Heart left ventricle (tissue), 16 donors: Measurements from ENCODE around the gene DLGAP1. TPM values are rescaled to one million over a fixed set of nuclear protein-coding genes. Genes with fewer than 3 reads are reported as not detected.

Source experiments
- ATAC-seq, 4 donors: fragments of 200-7000 bp; cut with Tn5 transposase; one replicate each; pipeline ENCODE4 v1.9.1; 2020 to 2022; ENCODE audit warnings: moderate library complexity in 4 of 4, mild to moderate bottlenecking in 3 of 4, moderate number of reproducible peaks in 1 of 4
- DNase-seq, 5 donors: peaks; one replicate each; pipeline ENCODE4 v3.0.0-alpha.2; 2020
- H3K27ac ChIP-seq, 12 donors: fragments of 200-600 bp; sonication (generic) in 4 of 12; one replicate each; pipeline versions ENCODE4 v1.5.0 to v1.8.0; 2016 to 2022; ENCODE audit warnings: mild to moderate bottlenecking in 2 of 12
- H3K27me3 ChIP-seq, 9 donors: fragments of 200-600 bp; sonication (generic) in 2 of 9; one replicate each; pipeline versions ENCODE4 v1.5.1 to v1.8.0; 2016 to 2022; ENCODE audit warnings: mild to moderate bottlenecking in 3 of 9
- H3K36me3 ChIP-seq, 9 donors: fragments of 200-600 bp; sonication (generic) in 2 of 9; one replicate each; pipeline versions ENCODE4 v1.5.0 to v1.8.0; 2018 to 2022; ENCODE audit warnings: mild to moderate bottlenecking in 2 of 9
- H3K4me1 ChIP-seq, 12 donors: fragments of 200-600 bp; sonication (generic) in 4 of 12; one replicate each; pipeline versions ENCODE4 v1.5.0 to v1.8.0; 2016 to 2022; ENCODE audit warnings: mild to moderate bottlenecking in 3 of 12
- H3K4me3 ChIP-seq, 12 donors: fragments of 200-600 bp; sonication (generic) in 4 of 12; one replicate each; pipeline versions ENCODE4 v1.5.0 to v1.8.0; 2017 to 2022; ENCODE audit warnings: mild to moderate bottlenecking in 9 of 12, moderate library complexity in 4 of 12
- H3K9me3 ChIP-seq, 12 donors: fragments of 200-600 bp; sonication (generic) in 4 of 12; one replicate each; pipeline versions ENCODE4 v1.5.0 to v1.8.0; 2016 to 2022; ENCODE audit warnings: mild to moderate bottlenecking in 1 of 12
- POLR2A ChIP-seq, 2 donors: fragments of 450-650 bp; IDR thresholded peaks; one replicate each; pipeline ENCODE4 v1.6.1; 2017; ENCODE audit warnings: antibody characterized with exemption in 2 of 2, mild to moderate bottlenecking in 2 of 2, moderate library complexity in 2 of 2
- WGBS, 4 donors: extraction: QIAGEN DNeasy Blood & Tissue Kit in 2 of 4; methylation state at CpG; one replicate each; pipeline versions ENCODE4 v1.1.5 to v1.1.7; 2013 to 2018; 5-methylcytosine and 5-hydroxymethylcytosine counted together
- intact Hi-C, 10 donors: fragments of 100-400 bp; cut with DNase I; formaldehyde crosslinking; loops; one replicate each; pipeline versions ENCODE4 v1.11.1 to v1.14.2; 2022
- polyA plus RNA-seq, 2 donors: library from polyadenylated mRNA; stranded (reverse); fragments of 200-250 nt; gene quantifications; one replicate each; pipeline ENCODE4 v1.2.3, GENCODE V29; 2013
- total RNA-seq, 9 donors: library from RNA; depleted of rRNA in 2 of 9; stranded (reverse); fragments of >200 nt in 2 of 9; fragmentation: NEBNext Ultra II Directional in 3 of 9; extraction: Animal tissue kit (Norgen Biotek cat#: 25700) in 3 of 9; gene quantifications; one replicate each; pipeline versions ENCODE4 v1.1.0 to v1.2.4, GENCODE V29; 2016 to 2023
- TF ChIP-seq, protein P1 (sequence below), 12 donors: fragments of 200-600 bp; sonication (generic) in 4 of 12; IDR thresholded peaks; one replicate each; pipeline versions ENCODE4 v1.5.0 to v1.8.0; 2018 to 2022; ENCODE audit warnings: antibody characterized with exemption in 12 of 12, mild to moderate bottlenecking in 5 of 12
- donor health status: ischemic (EF 13 %, LVEDD 7.1; RV severe dilation, severe dysfunction).
- donor health status: healthy with polysubstance abuse.
- donor health status: DM: no; HTN: yes; CAD: no.
- donor health status: DM: no; HTN: no; CAD: no.
- donor health status: ischemic (EF 25% LVEDD 6.9; RV normal size, moderate dysfunction).
- donor health status: ischemic (EF 25% LVEDD 5.7; RV mildly dilated, moderate dysfunction).
- donor health status: healthy.
- donor health status: DM: yes; HTN: yes; CAD: no.
- donor health status: ischemic (EF 35%, LVEDD 5.7; RV mildly dilated, moderate dysfunction).
- donor health status: nonischemic (EF 11% LVEDD 7.7; RV severe dilation, severe dysfunction).
- donor health status: DM: yes; HTN: yes; CAD: no.
- donor health status: PGD.
- donor health status: ischemic (EF 29% LVEDD 5.4; RV normal size, mild dysfunction).
- donor health status: nonischemic (EF 23%, LVEDD 6.1; RV moderate dilation, normal function).

The DLGAP1 gene
- total and polyA plus RNA-seq, 11 donors, result 0.10 to 5.5 (median 0.40) TPM; not detected in 1

DNA sequence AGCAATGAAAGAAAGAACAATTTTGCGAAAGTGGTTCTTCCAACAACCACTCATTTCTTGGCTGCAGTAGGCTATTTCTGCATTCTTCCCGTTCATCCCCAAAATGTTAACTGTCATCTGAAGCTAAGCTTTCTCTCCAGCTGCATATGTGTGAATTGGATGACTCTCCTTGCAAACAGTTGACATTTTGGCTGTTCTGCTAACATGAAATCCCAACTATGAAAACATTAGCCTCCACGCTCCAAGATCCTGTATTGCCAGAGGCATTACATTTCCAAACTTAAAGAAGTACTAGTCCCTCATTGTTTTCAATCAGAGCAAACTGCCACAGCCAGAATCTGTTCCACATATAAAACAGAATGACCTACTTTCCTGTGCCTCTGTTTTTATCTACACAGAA, 916.7 kb downstream of the DLGAP1 start:
- Histone ChIP-seq H3K4me3 (no peak overlapping the region), H3K36me3 (no peaks in the 10 kb centered on the region), H3K27ac (no peak overlapping the region), H3K4me1 (peaks cover 0 to 3% (median 0%) of the 10 kb centered on the region in 12 donors), H3K27me3 (no peaks in the 10 kb centered on the region), H3K9me3 (no peaks in the 10 kb centered on the region)
- ATAC-seq, result no peak
- WGBS, 4 donors, result 66 to 79% (median 70%) methylated on average over 3 of the region's 3 CpGs
- DNase-seq, result no peak
- intact Hi-C loops, result loop anchor here in 3 of 10 donors (10.0 kb wide), 2 partner anchors 64 to 116 kb away; no protein-coding TSS in a partner anchor
- TF ChIP-seq, protein P1, sequence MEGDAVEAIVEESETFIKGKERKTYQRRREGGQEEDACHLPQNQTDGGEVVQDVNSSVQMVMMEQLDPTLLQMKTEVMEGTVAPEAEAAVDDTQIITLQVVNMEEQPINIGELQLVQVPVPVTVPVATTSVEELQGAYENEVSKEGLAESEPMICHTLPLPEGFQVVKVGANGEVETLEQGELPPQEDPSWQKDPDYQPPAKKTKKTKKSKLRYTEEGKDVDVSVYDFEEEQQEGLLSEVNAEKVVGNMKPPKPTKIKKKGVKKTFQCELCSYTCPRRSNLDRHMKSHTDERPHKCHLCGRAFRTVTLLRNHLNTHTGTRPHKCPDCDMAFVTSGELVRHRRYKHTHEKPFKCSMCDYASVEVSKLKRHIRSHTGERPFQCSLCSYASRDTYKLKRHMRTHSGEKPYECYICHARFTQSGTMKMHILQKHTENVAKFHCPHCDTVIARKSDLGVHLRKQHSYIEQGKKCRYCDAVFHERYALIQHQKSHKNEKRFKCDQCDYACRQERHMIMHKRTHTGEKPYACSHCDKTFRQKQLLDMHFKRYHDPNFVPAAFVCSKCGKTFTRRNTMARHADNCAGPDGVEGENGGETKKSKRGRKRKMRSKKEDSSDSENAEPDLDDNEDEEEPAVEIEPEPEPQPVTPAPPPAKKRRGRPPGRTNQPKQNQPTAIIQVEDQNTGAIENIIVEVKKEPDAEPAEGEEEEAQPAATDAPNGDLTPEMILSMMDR (IDR thresholded peaks at IDR 0.05), result no peak
- TF ChIP-seq POLR2A (IDR thresholded peaks at IDR 0.05), result no peak

DNA sequence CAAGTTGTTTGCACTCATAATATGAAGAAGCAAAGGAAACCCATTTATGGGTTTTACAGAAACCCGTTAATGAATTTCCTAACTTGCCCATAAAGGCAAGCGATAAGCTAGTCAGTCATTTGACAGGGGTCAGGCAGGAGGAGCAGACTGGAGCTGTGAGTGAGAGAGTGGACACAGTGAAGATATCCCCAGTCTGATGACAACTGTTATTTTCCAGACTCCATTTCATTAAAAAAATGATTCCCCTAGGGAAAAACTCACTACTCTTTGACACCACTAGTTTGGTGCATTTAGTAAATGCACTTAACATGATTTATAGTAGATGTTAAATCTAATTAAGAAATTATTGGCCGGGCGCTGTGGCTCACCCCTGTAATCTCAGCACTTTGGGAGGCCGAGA, 924.3 kb downstream of the DLGAP1 start:
- WGBS, 4 donors, result 83 to 90% (median 87%) methylated on average over 5 of the region's 5 CpGs
- TF ChIP-seq, protein P1 (IDR thresholded peaks at IDR 0.05), result no peak
- TF ChIP-seq POLR2A (IDR thresholded peaks at IDR 0.05), result no peak
- ATAC-seq, result no peak

DNA sequence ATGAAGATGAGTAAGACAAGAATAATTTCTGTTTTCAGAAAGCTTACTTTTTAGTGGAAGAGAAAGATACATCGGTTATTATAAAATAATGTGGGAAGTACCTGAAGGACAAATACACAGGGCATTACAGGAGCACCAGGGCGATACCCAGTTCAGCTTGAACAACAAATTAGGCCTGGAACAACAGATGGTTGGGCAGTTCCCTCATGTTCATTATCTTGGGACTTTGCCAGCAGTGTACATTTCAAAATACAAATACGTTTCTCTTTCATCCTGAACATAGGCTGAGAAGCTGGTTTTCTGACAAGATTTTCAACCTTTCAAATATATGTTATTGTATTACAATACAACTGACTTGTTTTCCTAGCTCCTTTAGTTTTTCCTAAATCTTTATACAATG, 925.5 kb downstream of the DLGAP1 start:
- TF ChIP-seq, protein P1 (IDR thresholded peaks at IDR 0.05), result no peak
- TF ChIP-seq POLR2A (IDR thresholded peaks at IDR 0.05), result no peak
- no peaks in the 10 kb centered on the region for H3K36me3 ChIP-seq
- WGBS, 4 donors, result 48 to 78% (median 66%) methylated on average over 3 of the region's 3 CpGs
- no peaks in the 10 kb centered on the region for H3K27me3 ChIP-seq
- DNase-seq (no peak), ATAC-seq (no peak)
- H3K4me3 ChIP-seq, result no peak overlapping the region
- H3K4me1 ChIP-seq, result peaks cover 0 to 15% (median 3%) of the 10 kb centered on the region in 12 donors
- intact Hi-C loops, result no loop called here
- no peak overlapping the region for H3K27ac ChIP-seq
- H3K9me3 ChIP-seq, result no peaks in the 10 kb centered on the region

More for the DNA sequence above, 924.3 kb downstream of the DLGAP1 start:
- DNase-seq, result no peak
- H3K4me1 ChIP-seq, result peaks cover 0 to 15% (median 3%) of the 10 kb centered on the region in 12 donors
- H3K9me3 ChIP-seq, result no peaks in the 10 kb centered on the region
- no peaks in the 10 kb centered on the region for H3K36me3 ChIP-seq
- intact Hi-C loops, result loop anchor here in 3 of 10 donors (10.0 kb wide), 2 partner anchors 56 to 124 kb away; no protein-coding TSS in a partner anchor
- no peak overlapping the region for H3K27ac ChIP-seq
- no peak overlapping the region for H3K4me3 ChIP-seq
- H3K27me3 ChIP-seq, result no peaks in the 10 kb centered on the region

DNA sequence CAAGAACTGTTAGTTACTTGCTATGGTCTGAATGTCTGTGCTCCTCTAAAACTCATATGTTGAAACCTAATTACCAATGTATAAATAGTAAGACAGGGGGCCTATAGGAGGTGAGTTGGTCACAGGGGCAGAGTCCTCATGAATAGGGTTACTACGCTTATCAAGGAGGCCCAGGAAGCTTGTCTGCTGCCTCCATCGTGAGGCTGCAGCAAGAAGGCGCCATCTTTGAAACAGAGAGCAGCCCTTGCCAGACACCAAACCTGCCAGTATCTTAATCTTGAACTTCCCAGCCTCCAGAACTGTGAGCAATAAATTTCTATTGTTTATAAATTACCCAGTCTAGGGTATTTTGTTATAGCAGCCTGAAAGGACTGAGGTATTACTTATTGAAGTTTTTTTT, 926.0 kb downstream of the DLGAP1 start:
- no peak for TF ChIP-seq POLR2A (IDR thresholded peaks at IDR 0.05)
- Histone ChIP-seq H3K9me3 (peaks cover 0 to 4% (median 0%) of the 10 kb centered on the region in 12 donors), H3K36me3 (no peaks in the 10 kb centered on the region), H3K4me1 (peaks cover 0 to 15% (median 3%) of the 10 kb centered on the region in 12 donors), H3K27ac (no peak overlapping the region), H3K27me3 (no peaks in the 10 kb centered on the region), H3K4me3 (no peak overlapping the region)
- intact Hi-C loops, result no loop called here
- ATAC-seq (no peak), DNase-seq (no peak)
- 84 to 93% (median 93%) methylated on average over 3 of the region's 3 CpGs for WGBS, 4 donors

DNA sequence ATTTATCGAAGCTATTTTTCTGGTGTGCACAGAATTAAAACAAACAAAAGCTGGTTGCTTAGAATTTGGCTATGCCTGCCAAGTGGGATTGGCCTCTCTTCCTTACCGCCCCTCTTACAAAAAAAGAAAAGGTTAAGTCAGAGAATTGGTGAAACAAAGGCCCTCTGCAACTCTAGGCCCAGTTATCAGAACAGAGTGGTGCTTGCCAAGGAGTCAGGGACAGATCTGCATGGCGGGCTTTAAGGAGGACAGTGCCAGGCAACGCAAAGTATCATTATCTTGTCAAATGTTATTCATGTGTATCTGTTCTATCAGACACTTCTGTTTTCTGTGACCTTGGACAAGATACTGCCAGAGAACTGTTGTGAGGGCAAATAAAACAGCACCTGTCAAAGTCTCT, 926.9 kb downstream of the DLGAP1 start:
- peaks cover 0 to 12% (median 1%) of the 10 kb centered on the region in 12 donors for H3K9me3 ChIP-seq
- 50 to 55% (median 52%) methylated on average over 4 of the region's 4 CpGs for WGBS, 4 donors
- intact Hi-C loops, result no loop called here
- no peaks in the 10 kb centered on the region for H3K27me3 ChIP-seq
- no peak for DNase-seq
- TF ChIP-seq, protein P1 (IDR thresholded peaks at IDR 0.05), result no peak
- no peak for TF ChIP-seq POLR2A (IDR thresholded peaks at IDR 0.05)
- H3K36me3 ChIP-seq, result no peaks in the 10 kb centered on the region
- peaks cover 0 to 15% (median 3%) of the 10 kb centered on the region in 12 donors for H3K4me1 ChIP-seq
- H3K27ac ChIP-seq, result no peak overlapping the region
- ATAC-seq, result no peak
- no peak overlapping the region for H3K4me3 ChIP-seq
